WTC11 (cell line): Measurements from ENCODE around the gene PHC2.

Source experiments
- AR ChIP-seq: fragments of 250-450 bp; sonication (Bioruptor Pico); IDR thresholded peaks from 2 replicates; pipeline ENCODE4 v1.9.0; 2021; ENCODE audit warnings: mild to moderate bottlenecking
- CTCF ChIP-seq: fragments of 200-600 bp; IDR thresholded peaks from 2 replicates; pipeline ENCODE4 v1.8.0; 2022; ENCODE audit warnings: antibody characterized with exemption
- JUN ChIP-seq: sonication (generic); formaldehyde crosslinking; IDR thresholded peaks from 2 replicates; pipeline ENCODE4 v1.8.0; 2023; ENCODE audit warnings: mild to moderate bottlenecking, missing genetic modification reagents
- NR3C1 ChIP-seq: sonication (generic); formaldehyde crosslinking; conservative IDR thresholded peaks from 2 replicates; pipeline ENCODE4 v1.8.1; 2023; ENCODE audit warnings: low read depth, mild to moderate bottlenecking, missing genetic modification reagents
- ZNF138 ChIP-seq: sonication (generic); formaldehyde crosslinking; conservative IDR thresholded peaks from 2 replicates; pipeline ENCODE4 v1.8.1; 2022; ENCODE audit warnings: mild to moderate bottlenecking, moderate library complexity, missing genetic modification reagents
- ZNF671 ChIP-seq: fragments of 250-450 bp; sonication (Bioruptor Pico); IDR thresholded peaks from 2 replicates; pipeline ENCODE4 v1.8.0; 2021; ENCODE audit warnings: mild to moderate bottlenecking
- TF ChIP-seq, protein P1 (sequence below): sonication (generic); formaldehyde crosslinking; IDR thresholded peaks from 2 replicates; pipeline ENCODE4 v1.8.1; 2023; ENCODE audit warnings: mild to moderate bottlenecking, missing genetic modification reagents, moderate library complexity

DNA sequence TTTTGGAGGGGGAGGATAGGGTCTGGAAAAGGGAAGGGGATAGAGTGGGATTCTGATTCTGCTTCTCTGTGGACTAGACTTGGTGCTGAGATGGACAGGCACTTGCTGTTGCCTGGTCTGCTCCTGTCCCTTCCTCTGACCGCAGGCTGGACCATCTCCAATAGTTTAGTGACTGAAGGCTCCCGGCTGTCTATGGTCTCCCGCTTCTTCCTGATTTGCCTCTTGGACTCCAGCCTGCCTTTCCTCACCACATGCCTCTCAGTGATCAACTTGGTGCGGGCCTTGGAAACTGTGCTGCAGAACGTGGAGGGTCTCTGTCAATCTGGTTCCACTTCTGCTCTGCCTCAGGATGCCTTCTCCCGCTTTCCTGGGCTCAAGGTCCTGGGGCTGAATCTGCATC is 35.3 kb upstream of the PHC2 start:
- TF ChIP-seq JUN: no peak
- no peak for TF ChIP-seq ZNF138 (CRISPR knock-in tag)
- no peak for TF ChIP-seq ZNF671 (CRISPR knock-in tag)
- no peak for TF ChIP-seq NR3C1
- no peak for TF ChIP-seq CTCF
- TF ChIP-seq, protein P1, sequence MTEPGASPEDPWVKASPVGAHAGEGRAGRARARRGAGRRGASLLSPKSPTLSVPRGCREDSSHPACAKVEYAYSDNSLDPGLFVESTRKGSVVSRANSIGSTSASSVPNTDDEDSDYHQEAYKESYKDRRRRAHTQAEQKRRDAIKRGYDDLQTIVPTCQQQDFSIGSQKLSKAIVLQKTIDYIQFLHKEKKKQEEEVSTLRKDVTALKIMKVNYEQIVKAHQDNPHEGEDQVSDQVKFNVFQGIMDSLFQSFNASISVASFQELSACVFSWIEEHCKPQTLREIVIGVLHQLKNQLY (CRISPR knock-in tag): no peak
- TF ChIP-seq AR (CRISPR knock-in tag): no peak
